Choroid plexus epithelial cell (primary cell): ENCODE results near the gene ASTE1.
A peak's percentile ranks its signal among the peaks of the same experiment; 100 is the strongest.

Source experiments
- DNase-seq: peaks from one replicate; pipeline ENCODE4 v3.0.0-alpha.2; 2010; ENCODE audit warnings: low read depth
- H3K4me3 ChIP-seq: 2 replicates; pipeline ENCODE4 v1.5.1; 2011; ENCODE audit warnings: low read depth, mild to moderate bottlenecking, control low read depth, low read length, moderate library complexity
- CTCF ChIP-seq: conservative IDR thresholded peaks from 2 replicates; pipeline ENCODE4 v1.5.1; 2011; ENCODE audit warnings: low read depth, mild to moderate bottlenecking, control low read depth, inconsistent platforms, low read length, moderate library complexity

The ASTE1 gene

DNA sequence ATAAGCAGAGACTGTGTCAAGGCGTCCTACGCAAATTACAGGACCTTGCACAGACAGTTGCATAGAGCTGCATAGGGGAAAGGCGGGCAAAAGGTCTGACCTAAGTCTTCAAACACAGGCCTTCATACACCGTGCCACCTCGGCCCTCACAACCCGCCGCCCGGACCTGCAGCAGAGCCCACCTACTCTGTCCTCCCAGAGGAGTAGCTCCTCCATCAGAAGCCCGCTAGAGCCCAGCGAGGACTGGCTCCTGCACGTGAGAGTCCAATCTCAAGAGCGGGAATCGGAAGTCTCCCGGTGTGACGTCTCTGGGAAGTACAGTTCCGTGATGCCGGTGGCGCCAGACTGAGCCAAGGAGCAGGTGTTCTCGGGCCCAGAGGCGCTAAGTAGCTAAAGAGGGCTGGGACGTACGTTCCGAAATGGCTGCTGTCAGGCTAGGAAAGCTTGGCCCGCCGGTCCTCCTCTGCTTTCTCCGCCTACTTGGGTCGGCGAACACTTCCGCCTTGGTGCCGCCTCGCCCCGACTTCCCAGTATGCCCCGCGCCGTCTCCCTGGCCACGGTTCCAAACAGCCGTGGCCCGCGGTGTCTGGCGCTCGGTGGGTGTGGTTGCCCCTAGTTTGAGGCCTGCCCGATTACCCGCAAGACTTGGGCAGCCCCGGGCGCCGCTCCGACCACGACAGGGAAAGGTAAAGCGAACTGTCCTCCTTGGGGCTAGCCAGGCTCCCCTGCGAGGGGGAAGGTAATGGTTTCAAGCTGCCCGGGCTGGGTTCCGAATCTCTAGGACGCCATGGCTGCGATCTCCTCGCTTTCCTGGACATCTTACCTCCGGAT lies at the start of gene ASTE1, which contains the start of gene NEK11:
Gene ASTE1 (minus strand): TSS at position 505 of the 831 bp plus-strand sequence. CDS start 1,519 bp downstream, outside the sequence.
Gene NEK11 (plus strand): TSS at position 557 of the 831 bp plus-strand sequence. CDS start 2,832 bp downstream, outside the sequence.
- H3K4me3 ChIP-seq: peak within 1 kb of the TSS; percentile 81
- peak; percentile 87 for DNase-seq
- TF ChIP-seq CTCF: no peak

DNA sequence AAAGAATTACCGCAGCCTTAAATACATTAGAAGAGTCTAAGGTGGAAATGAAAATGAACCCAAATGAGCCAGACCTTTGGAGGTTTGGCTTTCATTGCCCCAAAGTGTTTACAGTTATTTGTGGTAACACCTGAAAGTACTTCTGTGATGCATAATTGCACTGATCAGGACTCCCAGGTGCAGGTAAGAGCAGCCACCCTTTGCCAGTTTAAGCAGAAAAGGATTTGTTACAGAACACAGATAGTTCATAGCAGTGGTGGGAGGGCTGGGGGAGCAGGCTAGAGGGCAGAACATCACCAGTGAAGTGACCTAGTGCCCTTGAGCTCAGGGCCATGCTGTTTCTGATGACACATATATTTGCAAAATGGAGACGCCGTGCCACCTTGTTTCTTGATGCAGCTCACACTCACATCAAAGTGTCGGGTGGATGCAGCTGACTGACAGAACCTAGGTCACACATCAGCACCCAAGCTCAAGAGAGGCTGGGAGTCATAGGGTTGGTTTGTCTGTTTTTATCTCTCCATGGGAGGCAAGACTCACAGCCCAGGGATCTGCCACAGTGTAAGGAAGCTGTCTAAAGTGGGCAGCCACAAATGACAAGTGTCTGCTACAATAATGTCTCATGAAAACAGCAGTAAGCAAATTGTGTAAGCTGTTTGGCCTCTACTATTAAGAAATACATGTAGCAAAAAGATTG lies 49.2 kb upstream of the ASTE1 start:
- H3K4me3 ChIP-seq: no peak overlapping the region
- no peak for DNase-seq
- TF ChIP-seq CTCF: no peak

DNA sequence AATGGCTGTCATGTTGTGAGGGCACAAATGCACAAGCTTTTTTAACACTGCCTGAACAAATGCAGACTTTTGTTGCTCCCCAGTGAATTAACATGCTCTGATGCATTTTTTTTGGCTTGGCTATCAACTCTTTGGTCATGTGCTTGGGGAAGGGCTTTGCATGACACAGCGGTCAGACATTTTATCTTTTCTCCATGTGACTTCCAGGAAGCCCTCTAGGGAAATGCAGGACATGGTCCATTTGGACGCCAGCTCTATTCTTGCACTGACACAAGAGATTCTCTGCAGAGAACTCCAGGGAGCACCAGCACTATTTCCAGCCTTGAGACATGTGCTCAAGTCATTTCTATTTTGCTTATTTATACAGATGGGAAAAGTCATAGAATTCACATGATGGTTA lies 46.2 kb upstream of the ASTE1 start:
- no peak overlapping the region for H3K4me3 ChIP-seq
- peak; percentile 76 for DNase-seq
- no peak for TF ChIP-seq CTCF

- DNase-seq: peak; percentile 33
- no peak for TF ChIP-seq CTCF
These were observed 45.5 kb upstream of the ASTE1 start for GRCh38 chr3:131072099-131072559.

GRCh38 chr3:131067983-131068382 lies 41.4 kb upstream of the ASTE1 start:
- no peak for DNase-seq
- no peak for TF ChIP-seq CTCF
- H3K4me3 ChIP-seq: no peak overlapping the region

More at GRCh38 chr3:131072099-131072559, 45.5 kb upstream of the ASTE1 start:
- no peak overlapping the region for H3K4me3 ChIP-seq

GRCh38 chr3:131053043-131053859 lies 26.6 kb upstream of the ASTE1 start:
- TF ChIP-seq CTCF: peak; percentile 59
- H3K4me3 ChIP-seq: no peak overlapping the region
- DNase-seq: peak; percentile 59
